CD4-positive, alpha-beta T cell treated with Interleukin-4 for 1 hour (primary cell): ENCODE data around the gene PPP6R2.

Experiments
- DNase-seq, 2 donors: peaks; one replicate each; pipeline ENCODE4 v3.0.0-alpha.2; 2020 to 2022

Gene PPP6R2

GRCh38 chr22:50305923-50306566, 37.1 kb upstream of the PPP6R2 start:
- DNase-seq, result peak in 1 of 2 donors; percentile 65

DNA sequence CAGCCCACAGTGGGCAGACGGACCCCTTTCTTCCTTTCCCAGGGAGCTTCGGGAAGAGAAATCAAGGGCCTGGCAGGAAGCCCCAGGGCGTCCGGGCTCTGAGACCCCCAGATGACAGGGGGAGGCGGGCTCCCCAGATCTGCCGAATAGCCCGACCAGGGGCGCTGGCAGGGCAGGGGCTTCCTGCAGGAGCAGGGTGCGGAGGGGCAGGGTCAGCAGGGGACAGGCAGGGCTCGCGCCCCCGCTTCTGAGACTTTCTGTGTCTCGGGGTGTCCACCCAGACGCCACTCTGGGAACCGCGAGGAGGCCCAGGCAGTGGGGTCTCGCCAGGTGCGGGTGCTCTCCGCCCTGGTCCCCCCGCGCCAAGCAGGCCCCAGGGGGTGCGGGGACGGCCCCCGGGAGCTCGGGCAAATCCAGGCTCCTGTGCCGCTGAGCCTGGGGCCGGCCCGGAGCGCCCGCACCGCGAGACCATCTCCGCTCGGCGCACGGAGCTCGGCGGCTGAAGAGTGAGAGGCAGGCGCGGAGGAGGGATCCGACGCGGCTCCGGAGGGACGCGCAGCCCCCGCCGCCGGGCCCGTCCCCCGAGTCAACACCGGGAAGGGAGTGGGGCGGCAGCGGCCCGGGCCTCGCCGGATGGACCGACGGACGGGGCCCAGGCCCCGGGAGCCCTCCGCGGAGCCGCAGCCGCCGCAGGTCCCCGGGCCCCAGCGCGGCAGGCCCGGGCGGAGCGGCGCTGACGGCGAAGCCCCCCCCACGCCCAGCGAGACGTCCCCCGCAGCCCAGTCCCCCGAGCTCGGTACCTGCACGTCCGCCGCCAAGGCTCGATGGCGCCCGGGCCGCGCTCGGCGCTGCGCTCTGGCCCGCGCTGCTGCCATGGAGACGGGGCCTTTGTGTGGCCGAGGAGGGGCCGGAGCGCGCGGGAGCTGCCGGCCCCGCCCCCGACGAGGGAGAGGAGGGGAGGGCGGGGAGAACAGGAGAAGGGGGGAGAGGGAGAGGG, 36.1 kb upstream of the PPP6R2 start, which contains the start of gene PLXNB2:
Gene PLXNB2, minus strand, starts transcription at position 894 of the 997 bp plus-strand sequence. CDS start 17,062 bp downstream, outside the sequence.
- DNase-seq, result peak; percentile 36 to 58

GRCh38 chr22:50307890-50308596, 35.1 kb upstream of the PPP6R2 start:
- no peak for DNase-seq

DNA sequence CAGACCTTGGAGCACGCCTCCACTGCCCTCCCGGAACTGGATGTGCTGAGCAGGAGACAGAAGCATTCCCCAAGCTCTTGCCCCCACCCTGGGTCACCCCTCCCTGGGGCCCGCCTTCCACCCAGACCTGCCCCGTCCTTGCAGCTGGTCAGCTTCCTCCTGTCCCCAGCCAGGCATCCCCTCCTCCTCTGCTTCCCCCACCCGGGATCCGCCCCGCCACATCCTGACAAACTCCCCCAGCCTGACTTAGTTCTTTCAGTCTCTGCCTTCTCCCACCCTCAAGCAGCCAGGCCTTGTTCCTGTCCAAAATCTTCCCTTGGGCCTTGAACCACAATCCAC, 34.6 kb upstream of the PPP6R2 start:
- peak in 1 of 2 donors; percentile 54 for DNase-seq

- DNase-seq, result no peak
These were observed 34.0 kb upstream of the PPP6R2 start for GRCh38 chr22:50308986-50309600.

GRCh38 chr22:50309601-50309991, 33.5 kb upstream of the PPP6R2 start:
- no peak for DNase-seq

DNA sequence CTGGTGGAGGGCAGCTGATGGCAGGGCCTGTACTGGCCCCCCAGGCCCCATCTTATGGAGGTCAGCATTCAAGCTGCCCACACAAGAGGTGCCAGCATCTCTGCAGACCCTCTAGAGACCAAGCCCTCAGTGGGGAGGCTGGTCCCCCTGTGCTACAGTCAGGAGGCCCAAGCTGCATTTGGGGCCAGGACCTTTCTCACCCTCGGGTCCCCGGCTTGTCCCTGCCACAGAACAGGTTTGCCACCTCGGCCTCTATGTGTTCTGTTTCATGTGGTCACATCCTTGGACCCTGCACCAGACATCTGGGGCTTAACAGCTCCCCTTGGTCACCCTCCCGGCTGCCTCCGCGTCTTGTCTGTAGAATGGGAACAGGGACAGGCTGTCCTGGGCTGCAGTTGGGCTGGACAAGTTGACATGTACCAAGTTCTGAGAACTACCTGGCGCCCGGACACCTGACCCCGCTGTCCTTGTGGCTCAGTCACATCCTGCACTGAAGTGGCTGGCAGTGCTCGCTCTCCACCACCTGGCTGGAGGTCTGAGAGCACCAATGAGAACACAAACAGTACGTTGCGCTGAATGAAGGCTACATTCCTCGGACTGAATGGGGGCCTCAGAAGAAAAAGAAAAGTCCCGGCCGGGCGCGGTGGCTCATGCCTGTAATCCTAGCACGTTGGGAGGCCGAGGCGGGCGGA, 33.0 kb upstream of the PPP6R2 start:
- DNase-seq, result no peak

GRCh38 chr22:50310949-50311444, 32.1 kb upstream of the PPP6R2 start:
- no peak for DNase-seq

DNA sequence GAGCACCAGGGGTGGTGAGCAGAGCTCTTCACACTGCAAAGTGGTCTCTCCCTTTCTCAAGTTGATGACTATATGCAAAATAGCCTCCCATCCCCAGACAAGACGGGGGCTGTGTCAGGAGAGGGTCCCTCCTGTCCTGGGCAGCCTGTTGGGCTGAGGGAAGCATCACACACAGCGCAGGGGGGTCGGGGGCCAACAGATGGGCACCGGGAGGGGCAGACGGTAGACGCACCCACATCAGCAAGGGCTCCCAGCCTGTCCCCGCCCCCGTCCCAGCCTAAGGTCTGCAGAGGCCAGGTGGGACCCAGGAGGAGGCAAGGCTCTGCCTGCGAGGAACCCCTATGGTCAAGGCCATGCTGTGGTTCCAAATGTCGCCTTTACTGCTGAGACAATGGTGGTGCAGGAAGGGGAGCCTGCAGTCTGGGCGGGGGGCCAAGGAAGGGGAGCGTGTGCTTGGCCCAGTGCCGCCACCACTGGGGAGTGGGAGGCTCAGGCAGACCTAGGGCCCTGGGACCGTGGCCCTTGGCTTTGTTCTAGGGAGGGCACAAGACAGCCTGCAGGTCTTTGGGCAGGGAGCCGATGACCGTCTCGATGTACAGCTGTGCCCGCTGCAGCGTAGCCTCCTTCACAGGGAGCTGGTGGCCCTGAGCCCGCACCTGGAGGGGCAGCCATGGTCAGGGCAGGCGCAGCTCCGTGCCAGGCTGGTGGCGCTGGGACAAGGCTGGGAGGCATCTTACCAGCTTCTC, 31.3 kb upstream of the PPP6R2 start:
- DNase-seq, result no peak

- DNase-seq, result no peak
These were observed 30.8 kb upstream of the PPP6R2 start for GRCh38 chr22:50312371-50312770.

DNA sequence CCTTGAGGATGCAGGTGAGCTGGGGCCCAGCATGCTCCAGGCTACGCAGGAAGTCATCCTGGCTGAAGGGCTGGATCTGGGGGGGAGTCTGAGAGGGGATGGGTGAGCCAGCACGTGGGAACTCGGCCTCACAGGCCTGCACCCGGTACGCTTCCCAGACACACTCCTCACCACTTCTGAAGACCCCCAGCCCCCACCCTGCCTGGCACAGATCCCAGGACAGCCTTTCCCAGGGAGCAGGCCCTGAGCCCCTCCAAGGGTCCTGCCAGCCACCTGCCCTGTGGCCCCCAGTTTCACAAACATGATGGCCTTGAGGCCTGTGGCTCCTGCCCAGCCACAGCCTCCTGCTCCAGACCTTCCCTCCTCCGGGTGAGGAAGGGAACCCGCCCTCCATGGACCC, 30.1 kb upstream of the PPP6R2 start:
- DNase-seq, result no peak

DNA sequence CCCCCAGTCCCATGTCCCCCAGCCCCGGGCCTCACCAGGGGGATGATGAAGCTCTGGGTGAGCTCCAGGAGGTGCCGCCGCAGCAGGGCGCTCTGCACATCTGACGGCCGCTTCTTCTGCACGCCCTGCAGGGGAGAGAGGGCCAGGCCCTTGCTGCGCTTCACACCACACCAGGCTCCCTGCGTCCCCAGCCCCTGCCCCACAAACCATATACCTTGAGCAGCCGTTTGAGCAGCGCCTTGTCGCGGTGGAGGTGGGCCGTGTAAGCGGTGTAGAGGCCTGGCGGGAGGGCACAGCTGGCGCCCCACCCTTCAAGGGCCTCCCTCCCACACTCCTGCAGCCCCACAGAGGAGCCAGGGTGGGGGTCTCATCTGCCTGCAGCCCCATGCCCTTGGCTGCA, 29.5 kb upstream of the PPP6R2 start:
- no peak for DNase-seq

- DNase-seq, result no peak
These were observed 29.1 kb upstream of the PPP6R2 start for GRCh38 chr22:50314081-50314454.

- peak; percentile 77 to 81 for DNase-seq
These were observed 28.5 kb upstream of the PPP6R2 start for GRCh38 chr22:50314455-50315288.

DNA sequence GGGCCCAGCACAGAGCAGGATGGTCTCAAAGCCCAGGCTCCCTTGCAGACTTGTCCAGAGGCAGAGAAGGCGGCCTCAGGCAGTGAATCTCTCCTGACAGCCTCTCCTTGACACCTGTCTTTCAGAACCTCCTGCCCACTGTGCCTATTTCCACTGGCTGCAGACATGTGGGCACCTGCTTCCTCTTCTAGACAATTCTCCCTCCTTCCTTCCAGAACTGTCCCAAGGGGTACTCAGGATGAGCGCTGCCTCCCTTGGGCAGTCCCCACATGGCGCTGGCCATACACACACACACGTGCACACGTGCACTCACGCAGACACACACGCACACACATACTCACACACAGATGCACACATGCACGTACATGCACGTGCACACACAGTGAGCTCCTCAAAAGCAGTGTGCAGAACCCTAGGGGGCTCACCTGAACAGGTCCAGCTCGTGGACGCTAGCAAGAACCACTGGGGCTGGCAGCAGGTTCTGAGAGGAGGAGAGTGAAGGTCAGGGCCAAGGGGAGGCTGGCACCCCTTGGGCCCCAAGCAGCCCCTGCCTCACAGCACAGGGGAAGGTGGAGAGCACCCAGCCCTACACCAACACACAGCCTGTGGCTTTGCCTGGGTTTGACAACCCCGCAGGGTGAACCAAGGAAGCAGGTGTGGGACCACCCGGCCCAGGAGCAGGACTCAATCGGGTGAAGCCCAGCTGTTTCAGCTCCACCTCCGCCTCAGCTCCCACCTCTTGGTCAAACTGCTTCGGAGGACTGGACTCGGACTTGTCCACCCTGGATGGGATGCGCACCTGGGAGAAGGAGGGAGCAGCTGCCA, 27.6 kb upstream of the PPP6R2 start:
- no peak for DNase-seq

- DNase-seq, result no peak
These were observed 26.7 kb upstream of the PPP6R2 start for GRCh38 chr22:50316114-50317065.

DNA sequence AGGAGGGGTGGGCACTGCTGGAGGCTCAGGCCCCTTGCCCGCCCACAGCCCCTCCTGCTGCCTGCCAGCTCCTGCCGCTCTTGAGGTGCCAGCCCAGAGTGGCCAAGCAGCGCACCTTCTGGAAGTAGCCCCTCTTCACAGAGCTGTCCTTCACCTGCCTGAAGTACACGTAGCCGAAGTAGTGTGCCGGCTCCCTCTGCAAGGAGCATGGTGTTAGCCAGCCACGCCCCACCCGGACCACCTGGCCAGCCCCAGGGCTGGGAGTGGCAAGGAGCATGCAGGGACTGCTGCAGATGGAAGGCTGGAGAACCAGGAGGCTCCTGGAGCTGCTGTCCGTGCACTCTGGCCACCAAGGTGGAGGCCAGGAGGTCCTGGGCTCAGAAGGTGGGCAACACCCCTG, 25.9 kb upstream of the PPP6R2 start:
- DNase-seq, result no peak

- no peak for DNase-seq
These were observed 25.5 kb upstream of the PPP6R2 start for GRCh38 chr22:50317674-50318073.
